HTR-8/SVneo (cell line): ENCODE data around the gene COX4I1.

Experiments used
- DNase-seq: peaks from one replicate; pipeline ENCODE4 v3.0.0; 2011; ENCODE audit warnings: low spot score, mixed read lengths; ENCODE audit not compliant: insufficient read length
- FAIRE-seq: peaks from 2 replicates; lab custom pipeline; 2011; peaks lifted over from hg19 to GRCh38; lab: Jason Lieb, UNC

Gene COX4I1

GRCh38 chr16:85820604-85821372 lies 21.3 kb downstream of the COX4I1 start:
- no peak for DNase-seq
- no peak for FAIRE-seq

DNA sequence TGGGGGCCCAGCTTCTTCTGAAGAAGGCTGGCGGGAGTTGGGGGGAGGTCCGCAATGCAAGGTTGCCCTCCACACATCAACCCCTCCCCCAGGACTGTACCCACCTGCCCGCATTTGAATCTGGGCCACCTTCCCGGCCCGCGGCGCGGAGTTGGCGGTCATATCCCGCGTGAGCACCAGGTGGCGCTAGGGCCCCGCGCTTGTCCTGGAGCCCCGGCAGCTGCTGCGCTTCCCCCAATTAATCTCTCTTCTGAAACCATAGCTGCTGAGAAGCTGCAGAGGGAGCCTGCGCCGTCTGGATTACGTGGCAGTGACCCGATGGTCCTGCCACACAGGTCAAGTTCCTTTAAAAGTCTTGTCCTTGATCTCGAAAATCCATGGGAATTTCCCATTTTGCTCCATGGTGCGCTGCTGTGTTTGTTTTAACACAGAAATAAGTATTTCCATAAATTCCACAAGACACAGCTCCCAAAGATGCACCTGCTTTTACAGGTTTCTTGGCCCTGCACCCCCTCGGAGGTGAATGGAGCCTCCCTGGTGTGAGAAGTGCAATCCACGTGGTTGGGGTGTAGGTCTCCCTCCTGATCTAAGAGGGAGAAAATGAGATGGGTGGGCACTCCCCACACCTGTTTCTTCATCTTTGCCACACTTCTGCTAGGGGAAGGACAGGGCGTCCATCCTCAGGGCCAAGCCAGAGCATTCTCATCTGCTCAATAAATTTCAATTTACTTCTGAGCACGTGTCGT lies 22.1 kb downstream of the COX4I1 start:
- no peak for FAIRE-seq

GRCh38 chr16:85822145-85822544 lies 22.6 kb downstream of the COX4I1 start:
- DNase-seq (no peak), FAIRE-seq (no peak)

More for the DNA sequence above, 22.1 kb downstream of the COX4I1 start:
- DNase-seq: peak; percentile 94

GRCh38 chr16:85823328-85823920 lies 23.9 kb downstream of the COX4I1 start:
- no peak for DNase-seq
- peak; percentile 99 for FAIRE-seq

DNA sequence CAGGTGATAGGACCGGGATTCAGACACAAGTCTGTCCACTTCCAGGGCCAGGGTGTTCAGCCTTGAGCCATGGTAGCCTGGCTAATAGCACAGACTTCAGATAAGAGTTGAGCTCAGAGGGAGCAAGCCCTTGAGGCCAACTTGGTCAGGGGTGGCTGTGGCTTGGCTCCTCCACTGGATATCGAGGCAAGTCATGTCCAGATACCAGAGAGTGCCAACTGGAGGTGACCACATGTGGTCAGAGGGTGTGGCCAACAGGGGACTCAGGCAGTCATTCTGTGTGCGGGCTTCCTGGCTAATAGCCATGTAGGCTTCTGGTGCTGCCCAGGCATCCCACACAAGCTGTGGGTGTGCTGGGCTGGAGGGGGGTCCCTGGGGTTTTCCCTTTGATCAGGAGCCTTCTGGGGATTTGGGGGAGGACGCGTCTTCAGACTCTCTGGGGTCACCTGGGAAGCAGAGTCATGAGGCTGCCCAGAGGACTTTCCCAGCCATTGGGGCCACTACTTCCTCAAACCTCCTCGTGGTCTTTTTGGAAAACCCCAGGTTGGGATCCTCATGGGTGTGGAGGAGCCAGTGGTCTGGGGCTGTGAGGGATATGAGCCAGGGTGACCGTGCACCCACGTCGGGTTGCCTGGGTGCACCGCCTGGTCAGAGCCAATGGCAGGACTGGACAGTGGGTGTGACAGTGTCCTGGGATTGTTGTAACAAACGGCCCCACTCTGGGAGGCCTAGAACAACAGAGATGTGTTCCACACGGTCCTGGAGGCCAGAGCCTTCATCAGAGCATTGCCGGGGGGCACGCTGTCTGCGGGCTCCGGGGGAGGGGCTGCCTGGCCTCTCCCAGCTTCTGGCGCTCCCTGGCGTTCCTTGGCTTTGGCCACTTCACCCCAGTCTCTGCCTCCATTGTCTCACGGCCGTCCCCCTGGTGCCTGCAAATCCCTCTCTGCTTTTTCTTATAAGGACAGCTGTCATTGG lies 25.0 kb downstream of the COX4I1 start:
- no peak for FAIRE-seq
- DNase-seq: no peak

DNA sequence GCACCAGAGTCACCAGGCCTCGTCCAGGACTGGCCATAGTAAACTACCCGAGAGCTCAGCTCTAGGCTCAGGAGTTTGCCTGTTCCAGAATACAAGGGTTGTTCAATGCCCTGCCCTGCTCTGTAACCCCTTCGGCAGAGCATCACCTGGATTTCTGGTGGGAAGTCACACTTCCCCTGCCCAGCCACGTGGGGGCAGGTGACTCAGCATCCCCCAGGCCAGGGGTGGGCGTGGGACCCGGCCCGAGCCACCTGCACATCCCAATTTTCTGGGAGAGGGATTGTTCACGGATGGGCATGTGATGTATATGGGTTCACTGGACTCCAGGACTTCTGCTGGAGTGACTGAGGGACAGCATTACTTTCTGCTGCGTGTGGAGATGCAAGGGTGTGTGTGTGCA lies 25.8 kb downstream of the COX4I1 start:
- FAIRE-seq: no peak
- DNase-seq: no peak

- peak; percentile 96 for FAIRE-seq
- no peak for DNase-seq
Measured at GRCh38 chr16:85826686-85827247, 27.3 kb downstream of the COX4I1 start.

DNA sequence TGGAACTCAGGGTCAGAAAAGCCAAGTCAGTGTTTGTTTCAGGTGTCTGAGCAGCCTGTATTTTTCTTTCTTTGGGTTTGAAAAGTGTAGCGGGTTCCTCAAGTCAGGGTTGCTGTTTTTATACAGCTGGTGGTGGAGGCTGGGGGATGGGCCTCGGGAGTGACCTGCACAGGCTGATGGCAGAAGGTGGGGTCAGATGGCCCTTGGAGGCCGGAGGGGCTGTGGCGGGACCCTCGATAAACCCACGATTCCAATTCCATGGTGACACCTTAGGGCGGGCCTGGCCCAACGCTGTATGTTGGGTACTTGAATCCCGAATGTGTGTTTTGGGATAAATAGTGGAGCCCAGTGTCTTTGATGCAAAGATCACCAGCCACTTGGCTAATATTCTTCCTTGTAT lies 28.7 kb downstream of the COX4I1 start:
- no peak for FAIRE-seq

GRCh38 chr16:85829171-85829719 lies 29.8 kb downstream of the COX4I1 start:
- DNase-seq (no peak), FAIRE-seq (no peak)

More for the DNA sequence above, 28.7 kb downstream of the COX4I1 start:
- DNase-seq: no peak

DNA sequence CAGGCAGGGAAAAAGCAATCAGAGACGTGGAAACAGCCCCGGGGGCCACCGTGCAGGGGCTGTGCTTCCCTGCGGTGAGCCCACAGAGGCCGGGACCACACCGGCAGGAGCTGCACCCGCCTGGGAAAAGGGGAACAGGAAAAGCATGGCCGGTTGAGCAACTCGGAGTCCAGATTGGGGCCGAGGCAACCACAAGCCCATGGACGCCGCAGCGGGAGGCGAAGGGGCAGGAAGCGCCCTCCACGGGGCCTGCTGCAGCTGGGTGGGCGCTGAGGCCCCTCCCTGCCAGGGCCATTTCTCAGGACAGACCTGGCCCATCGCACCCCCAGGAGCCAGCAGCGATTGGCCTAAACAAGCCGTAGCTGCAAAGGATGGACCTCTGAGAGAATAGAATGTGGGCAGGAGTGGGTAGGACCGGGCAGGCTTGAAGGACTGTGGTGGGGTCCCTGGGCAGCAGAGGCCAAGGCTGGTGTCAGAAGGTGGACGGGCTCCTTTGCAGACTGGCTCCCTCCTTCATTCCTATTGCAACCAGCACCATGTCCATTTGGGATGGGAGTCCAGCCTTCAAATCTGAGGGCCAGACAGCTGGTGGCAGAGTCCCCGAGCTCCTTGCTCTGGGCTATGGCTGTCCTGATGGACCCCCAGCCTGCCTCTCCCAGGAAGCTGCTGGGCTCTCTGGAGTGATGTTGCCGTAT lies 30.4 kb downstream of the COX4I1 start:
- FAIRE-seq (no peak), DNase-seq (no peak)

- no peak for FAIRE-seq
Measured at GRCh38 chr16:85830821-85831220, 31.3 kb downstream of the COX4I1 start.

GRCh38 chr16:85832570-85833218 lies 33.2 kb downstream of the COX4I1 start:
- FAIRE-seq: no peak
- DNase-seq: no peak

More at GRCh38 chr16:85830821-85831220, 31.3 kb downstream of the COX4I1 start:
- DNase-seq: no peak

GRCh38 chr16:85833219-85833920 lies 33.9 kb downstream of the COX4I1 start:
- DNase-seq (no peak), FAIRE-seq (no peak)

DNA sequence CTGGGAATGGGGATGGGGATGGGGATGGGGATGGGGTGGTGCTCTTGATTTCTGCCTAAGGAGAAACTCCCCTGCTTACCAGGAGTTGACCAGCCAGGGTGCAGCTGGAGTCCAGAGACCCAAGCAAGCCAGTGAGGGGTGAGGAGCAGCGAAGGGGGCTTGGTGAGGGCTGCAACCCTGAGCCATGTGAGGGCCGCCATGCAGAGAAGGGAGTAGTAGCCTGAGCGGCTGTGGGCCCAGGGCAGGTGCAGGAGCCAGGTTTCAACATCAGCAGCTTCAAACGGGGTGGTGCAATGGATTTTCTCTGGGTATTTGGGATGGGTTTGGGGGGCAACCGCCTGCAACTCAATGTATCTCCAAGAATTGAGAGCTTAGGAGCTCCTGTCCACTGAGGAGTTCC lies 35.2 kb downstream of the COX4I1 start:
- DNase-seq: no peak
- no peak for FAIRE-seq

GRCh38 chr16:85835227-85835751 lies 35.8 kb downstream of the COX4I1 start:
- DNase-seq: no peak
- no peak for FAIRE-seq

- FAIRE-seq (peak; percentile 4), DNase-seq (no peak)
Measured at GRCh38 chr16:85835956-85836705, 36.6 kb downstream of the COX4I1 start.
